ENCODE measurements around the gene SLC35F3.

GRCh38 chr1:234262007-234262753 is 357.7 kb downstream of the SLC35F3 start:
- TF ChIP-seq CTCF (IDR thresholded peaks at IDR 0.05; ENCODE audit: insufficient read depth, low read depth, low read length) (no peak), EZH2 (IDR thresholded peaks at IDR 0.05; ENCODE audit: insufficient read depth, low read length) (no peak)

All from astrocyte (in vitro differentiated cells and primary cell).